ENCODE results near the gene ZNF598.

Gene ZNF598

DNA sequence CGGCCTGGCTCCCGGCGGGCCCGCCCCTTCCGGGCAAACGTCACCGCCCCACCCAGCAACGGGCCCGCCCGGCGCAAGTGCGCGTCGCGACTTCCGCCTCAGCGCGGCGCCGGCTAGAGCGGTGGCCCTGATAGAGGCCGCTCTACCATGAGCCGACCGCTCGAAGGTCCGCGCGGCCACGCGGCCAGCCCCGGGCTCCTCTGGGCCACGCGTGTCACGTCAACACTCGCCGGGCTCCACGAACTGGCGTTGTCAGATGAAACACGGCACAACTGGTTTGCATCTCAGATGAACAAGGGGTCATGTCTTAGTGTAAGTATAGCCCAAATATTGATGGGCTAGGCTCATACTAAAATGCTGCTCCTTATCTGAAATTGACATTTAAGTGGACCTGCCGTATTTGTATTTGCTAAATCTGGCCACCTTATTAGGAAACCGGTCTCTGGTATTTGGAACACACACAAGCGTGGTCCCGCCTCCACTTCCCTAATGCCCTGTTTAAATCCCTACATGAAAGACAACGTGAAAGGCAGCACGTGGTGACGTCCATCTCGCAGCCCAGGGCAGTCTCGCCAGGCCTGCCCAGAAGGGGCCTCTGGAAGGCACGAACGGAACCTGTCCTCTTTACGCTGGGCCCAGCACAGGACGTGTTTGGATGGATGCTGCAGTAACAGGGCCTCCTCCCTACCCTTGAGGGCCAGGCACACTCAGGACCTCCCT, at the start of gene ZNF598:
ZNF598 (minus strand) TSS at position 31 of the 720 bp plus-strand sequence.
- DNase-seq: peak; percentile 55

DNA sequence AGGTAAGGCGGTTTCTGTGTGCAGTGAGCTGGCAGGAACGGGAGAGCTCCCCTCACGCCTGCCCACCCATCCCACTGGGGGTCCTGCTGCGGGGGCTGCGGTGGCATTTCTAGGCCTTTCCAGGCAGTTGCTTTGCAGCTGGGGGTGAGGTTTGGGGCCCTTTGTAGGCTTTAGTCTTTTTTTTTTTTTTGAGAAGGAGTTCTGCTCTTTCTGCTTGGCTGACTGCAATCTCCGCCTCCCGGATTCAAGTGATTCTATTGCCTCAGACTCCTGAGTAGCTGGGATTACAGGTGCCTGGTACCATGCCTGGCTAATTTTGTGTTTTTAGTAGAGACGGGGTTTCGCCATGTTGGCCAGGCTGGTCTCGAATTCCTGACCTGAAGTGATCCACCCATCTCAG, 49.3 kb upstream of the ZNF598 start:
- no peak for DNase-seq

DNA sequence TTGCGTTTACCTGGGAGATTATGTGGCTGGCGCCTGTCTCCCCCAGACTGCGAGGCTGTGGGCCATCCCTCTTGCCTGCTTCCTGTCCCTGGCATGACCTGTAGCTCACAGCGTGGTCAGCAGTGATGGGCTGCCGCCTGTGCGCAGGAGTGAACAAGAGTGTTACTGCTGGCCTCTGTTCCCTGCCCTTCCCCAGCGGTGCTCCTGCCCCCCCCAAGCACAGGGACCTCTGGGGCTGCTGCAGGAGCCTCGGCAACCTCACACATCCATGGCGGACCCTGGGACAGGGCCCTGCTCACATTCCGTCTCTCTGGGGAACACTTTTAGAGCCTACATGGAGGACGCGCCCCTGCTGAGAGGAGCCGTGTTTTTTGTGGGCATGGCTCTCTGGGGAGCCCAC, 48.8 kb upstream of the ZNF598 start:
- DNase-seq: no peak

DNA sequence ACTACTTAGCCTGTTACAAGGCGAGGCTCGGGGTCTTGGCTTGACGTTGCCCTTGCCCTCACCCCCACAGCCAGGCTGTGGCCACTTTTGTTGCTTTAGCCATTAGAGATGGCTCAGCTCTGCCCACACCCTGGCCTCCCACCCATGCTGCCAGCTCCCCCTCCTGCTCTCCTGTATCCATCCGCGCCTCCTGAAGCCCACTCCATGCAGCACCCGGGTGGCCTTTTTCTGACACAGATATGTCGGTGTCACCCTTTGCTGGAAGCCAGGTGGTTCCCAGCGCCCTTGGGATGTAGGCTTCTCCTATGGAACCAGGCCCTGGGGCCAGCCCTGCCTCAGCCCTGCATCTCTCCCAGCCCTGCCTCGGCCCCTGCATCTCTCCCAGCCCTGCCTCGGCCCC, 47.8 kb upstream of the ZNF598 start:
- no peak for DNase-seq

DNA sequence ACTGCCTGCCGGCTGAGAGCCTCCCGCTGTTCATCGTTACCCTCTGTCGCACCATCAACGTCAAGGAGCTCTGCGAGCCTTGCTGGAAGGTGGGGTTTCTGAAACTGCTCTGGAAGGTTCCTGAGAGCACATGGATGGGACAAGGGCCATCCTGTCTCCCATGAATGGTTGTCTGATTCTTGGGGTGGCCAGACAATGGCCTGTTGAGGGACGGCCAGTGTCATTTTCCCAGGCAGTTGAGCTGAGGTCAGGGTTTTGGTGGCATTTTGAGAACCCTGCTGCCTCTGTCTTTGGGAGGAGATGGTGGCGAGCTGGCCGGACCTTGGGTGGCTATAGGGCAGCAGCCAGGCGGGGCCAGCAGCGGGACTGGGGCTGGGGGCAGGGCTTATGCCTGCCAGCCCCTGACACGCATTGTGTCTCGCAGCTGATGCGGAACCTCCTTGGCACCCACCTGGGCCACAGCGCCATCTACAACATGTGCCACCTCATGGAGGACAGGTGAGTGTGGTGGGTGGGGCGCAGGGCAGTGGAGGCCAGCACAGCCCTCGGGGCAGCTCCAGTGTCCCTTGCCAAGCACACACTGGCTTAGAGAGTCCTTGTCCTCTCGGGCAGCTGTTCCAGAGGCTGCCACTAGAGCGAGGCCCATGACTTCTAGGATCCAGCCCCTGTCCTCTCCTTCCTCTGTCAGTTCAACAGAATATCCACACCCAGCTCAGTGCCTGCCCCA, 47.2 kb upstream of the ZNF598 start:
- DNase-seq: no peak

DNA sequence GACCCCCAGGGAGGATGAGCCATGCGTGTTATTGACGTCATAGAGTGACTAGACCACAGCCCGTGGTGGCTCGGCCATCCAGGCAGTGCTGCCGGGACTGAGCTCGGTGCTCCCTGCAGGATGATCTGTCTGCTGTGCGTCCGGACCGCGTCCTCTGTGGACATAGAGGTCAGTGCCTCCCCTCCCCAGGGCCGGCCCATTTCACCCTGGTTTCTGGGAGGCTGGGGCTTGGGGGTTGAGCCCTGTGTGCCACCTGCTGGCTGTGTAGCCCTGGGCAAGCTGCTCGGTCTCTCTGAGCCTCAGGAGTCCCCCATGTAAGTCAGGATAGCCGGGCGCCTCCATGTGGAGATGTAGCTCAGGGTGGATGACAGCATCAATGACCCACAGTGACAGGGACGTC, 46.5 kb upstream of the ZNF598 start:
- DNase-seq: no peak

DNA sequence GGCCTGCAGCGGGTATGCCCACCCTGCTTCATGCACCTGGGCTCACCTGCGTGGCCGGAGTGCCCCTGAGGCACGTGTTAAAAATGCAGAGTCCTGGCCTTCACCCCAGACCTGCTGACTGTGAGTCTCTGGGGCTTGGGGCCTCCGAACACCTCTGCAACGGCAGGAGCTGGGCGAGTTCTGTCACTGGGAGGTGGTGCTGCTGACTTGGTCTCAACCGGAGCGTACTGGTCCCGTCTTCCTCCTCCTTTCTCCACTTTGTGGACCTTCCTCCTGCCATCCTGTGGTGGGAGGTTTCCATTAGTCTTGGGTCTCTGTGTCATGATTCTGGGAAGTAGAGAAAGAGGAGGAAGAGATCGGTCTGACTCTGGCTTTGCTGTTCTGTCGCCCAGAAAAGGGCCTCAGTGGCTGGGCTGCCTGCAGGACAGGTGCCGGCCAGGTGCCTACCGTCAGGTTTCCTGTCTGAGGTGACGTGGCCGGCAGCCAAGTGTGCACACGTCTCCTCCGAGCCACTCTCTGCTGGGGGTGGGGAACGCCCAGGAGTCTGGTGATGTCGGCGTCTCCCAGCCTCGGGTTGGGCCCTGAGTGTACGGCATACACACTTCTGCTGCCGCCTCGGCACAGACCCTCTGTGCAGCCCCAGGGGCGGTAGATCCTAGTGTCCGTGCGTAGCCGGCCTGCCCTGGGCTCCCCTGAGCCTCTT, 45.1 kb upstream of the ZNF598 start:
- no peak for DNase-seq

DNA sequence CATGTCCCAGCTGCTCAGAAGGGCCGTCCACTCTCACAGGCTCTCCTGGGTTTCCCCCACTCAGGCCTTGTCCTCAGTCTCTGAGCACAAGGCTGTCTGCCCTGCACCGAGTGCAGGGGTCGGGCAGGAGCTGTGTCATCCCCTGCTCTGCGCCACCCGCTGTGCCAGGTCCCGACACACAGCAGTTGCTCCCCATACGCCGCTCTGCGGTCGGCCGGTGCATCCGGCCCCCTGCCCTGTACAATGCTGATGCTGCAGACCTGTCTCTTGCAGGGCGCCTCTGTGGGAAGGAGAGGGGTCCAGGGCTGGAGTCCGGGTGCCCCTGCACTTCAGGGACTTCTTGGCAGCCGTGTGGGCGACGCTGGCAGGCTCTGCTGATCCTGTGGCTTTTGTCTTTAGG, 44.3 kb upstream of the ZNF598 start:
- DNase-seq: no peak

DNA sequence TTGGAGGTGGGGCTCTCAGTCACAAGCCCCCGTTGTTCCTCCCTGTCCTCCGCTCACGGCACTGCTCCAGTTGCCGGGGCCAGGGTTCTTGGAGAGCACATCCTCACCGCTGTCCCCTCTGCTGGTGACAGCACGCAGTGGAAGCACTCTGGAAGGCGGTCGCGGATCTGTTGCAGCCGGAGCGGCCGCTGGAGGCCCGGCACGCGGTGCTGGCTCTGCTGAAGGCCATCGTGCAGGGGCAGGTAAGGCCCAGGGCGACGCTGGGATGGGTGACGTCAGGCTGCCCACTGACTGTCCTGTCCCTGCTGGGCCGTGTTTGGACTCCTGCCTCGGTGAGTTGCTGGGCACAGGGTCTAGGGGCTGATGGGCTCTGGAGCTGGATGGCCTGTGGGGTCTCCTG, 43.6 kb upstream of the ZNF598 start:
- DNase-seq: no peak

DNA sequence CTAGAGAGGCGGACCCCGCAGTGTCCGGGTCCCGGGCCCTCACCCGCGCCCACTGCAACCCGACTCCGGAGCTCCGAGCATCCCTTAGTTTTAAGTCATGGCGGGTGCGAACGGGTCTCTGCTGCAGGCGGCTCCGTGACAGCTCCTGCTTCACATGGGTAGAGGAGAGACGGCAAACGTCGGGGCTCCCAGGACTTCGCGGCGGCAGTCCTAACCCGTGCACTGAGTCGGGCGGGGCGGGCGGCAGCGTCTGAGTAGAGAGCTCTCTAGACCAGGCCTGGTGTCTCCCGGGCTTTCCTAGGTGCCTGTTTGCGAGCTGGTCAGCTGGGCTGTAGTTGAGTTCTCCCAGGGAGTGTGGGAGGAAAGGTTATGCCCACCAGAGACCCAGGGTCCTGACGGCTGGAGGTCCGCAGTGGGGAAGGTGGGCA, 38.5 kb upstream of the ZNF598 start:
- no peak for DNase-seq

DNA sequence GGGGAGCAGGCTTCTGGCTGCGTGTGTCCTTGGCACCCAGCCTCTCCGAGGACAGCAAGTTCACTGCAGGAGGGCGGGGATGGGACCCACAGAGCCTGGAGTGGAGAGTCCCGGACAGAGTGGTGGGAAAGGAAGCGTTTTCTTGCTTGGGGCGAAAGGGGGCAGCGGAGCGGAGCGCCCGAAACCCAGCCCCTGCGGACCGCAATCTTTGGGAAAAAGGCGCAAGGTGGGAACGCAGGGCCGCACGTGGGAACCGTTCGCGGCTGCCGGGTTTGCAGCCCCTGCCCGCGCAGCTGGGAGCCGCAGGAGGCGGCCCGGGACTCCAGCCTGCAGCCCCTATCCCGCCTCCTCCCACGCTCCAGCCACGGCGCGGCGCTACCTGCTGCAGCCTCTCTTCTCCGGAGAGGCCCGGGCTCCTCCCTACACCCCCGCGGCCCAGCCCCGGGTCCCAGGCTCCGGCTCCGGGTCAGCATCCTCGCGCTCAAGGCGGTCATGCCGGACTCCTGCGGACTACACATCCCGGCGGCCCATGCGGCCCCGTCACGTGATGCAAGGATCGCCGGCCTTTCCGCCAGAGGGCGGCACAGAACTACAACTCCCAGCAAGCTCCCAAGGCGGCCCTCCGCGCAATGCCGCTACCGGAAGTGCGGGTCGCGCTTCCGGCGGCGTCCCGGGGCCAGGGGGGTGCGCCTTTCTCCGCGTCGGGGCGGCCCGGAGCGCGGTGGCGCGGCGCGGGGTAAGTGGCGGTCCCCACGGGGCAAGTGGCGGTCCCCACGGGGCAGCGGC, 37.9 kb upstream of the ZNF598 start, which contains the start of the genes NTHL1 and TSC2:
NTHL1 (minus strand) TSS at position 505 of the 786 bp plus-strand sequence; CDS start at position 494, 11 bp downstream.
TSC2 (plus strand) TSS at position 656 of the 786 bp plus-strand sequence. CDS start 631 bp downstream, outside the sequence.
- peak; percentile 87 for DNase-seq

DNA sequence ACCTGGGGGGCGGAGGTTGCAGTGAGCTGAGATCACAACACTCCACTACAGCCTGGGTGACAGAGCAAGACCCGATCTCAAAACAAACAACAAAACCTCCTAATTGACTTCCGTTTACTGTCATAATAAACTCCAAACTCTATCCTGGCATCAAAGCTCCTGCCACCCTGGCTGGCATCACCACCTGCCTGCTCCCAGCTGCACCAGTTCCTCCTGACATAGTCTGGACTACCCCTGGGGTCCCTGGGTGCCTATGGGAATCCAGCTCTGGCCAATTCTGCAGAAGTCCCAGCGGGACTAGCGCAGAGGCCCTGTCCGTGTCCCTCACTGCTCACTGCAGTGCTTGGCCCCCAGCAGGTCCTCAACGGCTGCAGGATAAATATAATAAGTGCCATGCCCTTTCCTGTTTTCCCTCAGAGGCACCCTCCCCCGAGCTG, 37.3 kb upstream of the ZNF598 start:
- no peak for DNase-seq

DNA sequence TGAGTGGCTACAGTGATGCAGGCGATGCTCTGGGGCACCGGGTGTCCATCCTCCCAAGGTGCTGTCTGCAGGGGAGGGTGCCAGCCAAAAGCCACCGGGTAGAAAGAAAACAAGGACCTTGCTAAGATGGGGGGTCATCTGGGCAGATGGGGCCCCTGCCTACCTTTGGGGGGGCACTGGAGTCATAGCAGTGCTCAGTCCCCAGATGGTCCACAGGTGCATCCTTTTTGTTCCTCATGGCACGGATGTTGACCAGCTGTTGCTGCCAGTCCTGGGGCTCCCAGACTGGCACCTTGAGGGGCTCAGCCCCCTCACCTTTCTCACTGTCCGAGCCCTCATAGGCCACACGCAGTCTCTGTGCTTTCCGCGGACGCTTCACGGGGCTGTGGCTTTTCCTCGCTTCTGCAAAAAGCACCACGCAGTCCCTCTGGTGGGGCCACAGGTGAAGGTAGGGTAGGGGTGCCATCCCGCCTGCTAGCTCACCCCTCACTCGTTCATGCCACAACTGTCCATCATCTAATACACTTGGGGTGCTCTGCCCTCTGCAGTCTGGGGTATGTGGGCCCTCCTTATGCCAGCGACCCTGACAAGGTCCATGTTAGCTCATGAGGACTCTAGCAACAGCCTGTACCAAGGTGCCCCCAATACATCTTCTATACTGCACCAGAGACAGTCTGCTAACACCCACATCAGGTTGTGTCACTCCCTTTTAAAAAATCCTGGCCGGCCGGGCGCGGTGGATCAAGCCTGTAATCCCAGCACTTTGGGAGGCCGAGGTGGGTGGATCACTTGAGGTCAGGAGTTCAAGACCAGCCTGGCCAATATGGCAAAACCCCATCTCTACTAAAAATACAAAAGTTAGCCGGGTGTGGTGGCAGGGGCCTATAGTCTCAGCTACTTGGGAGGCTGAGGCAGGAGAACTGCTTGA, 36.6 kb upstream of the ZNF598 start:
- DNase-seq: no peak

DNA sequence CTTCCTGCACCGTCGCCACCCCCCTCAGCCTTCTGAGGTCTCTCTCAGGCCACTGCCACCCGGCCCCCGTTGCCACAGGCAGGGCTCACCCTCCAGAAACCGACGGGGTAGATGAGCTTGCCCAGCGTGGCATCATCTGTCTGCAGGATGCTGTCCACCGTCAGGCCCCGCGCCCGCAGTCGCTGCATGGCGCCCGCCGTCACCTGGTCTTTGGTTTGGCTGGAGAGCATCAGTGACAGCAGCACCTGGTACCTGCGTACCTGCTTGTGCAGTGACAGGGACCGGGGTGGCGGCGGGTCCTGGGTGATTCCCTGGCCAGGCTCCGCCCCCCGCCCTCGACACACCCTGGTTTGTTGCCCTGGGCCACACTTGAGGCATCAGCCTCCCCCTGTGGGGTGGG, 34.9 kb upstream of the ZNF598 start:
- DNase-seq: no peak

DNA sequence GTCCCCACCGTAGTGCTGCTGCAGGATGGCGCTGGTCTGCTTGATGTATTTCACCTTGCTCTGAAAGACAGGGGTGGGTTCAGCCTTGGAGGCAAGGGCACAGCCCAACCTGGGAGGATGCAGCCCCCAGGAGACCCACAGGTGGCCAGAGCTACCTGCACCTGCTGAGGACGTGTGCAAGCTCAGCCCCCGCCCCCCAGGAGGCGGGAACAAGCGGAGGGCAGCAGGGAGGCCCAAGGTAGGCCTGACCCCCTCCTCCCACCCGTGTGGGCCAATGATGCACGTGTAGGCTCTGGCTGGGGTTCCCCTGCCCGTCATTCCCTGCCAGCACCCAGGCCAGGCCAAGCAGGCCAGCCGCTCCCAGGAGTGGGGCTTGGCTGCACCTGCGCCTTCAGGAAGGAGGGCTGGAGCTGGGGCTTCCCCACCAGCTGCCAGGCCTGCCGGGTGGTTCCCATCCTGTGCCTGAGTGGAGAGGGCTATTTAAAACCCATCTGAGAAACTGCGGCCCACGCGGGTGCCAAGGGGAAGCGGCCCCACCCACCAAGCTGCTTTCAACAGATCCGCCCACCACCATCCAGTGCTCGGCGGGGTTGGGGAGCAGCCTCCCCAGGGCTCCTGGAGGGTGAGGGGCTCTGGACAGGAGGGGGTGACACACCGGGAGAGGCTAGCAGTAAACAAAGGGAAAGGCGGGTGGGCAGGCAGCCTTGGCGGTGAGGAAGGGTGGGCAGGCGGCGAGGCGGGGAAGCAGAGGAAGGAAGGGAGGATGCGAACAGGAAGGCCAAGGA, 34.2 kb upstream of the ZNF598 start:
- DNase-seq: no peak

DNA sequence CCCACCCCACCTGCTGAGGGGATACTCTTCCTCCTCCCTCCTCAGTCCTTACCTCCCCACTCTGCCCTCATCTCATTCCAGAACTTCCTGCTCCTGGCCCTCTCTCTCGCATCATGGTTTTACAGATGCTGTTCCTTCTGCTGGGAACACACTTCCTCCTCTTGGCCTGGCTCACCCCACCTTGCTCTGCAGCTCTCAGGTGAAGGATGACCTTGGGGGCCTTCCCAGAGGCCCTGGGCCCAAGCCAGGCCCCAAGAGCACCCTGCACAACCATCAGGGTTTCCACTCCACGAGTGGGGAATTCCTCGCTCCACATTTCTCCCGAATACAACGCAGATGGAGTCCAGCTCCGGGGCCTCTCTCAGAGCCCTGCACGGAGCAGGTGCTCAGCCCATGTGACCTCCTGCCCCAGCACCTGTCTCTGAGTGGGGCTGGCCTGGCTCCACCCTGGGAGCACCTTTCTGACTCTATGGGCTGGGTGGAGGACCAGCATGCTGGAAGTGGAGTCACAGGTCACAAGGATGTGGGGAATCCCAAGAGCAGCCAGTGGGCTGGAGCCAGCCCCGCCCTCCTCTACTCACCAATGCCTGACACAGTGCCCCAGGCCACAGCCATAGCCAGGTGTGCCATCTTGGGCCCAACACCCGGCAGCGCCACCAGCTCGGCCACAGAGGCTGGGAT, 33.5 kb upstream of the ZNF598 start:
- DNase-seq: no peak

DNA sequence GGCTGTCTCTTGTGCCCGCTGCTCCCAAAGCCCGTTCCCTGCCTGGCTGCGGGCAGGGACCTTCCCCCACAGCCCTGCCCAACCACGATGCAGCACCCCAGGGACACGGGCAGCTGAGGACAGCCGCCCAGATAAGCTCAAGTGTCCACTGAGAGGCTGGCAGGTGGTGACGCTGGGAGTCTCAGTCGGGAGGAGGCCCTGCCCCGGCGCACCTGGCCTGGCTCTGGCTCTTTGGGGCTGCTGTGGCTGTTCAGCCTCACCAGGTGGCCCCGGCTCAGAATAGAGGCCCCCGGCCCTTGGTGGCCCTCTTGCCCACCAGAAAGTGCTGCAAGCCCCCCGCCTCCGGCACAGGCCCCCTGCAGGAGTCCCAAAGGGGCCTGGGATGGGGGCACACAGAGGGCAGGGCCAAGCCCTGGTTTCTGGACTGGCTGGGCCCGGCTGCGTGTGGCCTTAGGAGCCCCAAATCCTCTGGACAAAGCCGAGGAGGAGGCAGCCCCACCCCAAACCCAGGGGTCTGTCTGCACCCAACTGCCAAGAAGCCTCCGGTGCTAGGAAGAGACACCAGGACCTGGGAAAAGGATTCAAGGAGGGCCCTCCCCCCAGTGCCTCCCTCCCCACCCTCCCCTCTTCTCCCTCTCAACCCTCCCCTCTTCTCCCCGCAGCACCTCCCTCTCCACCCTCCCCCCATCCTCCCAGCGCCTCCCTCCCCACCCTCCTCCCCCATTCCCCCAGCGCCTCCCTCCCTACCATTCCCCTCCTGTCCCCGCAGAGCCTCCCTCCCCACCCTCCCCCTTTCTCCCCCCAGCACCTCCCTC, 32.8 kb upstream of the ZNF598 start:
- DNase-seq: no peak

DNA sequence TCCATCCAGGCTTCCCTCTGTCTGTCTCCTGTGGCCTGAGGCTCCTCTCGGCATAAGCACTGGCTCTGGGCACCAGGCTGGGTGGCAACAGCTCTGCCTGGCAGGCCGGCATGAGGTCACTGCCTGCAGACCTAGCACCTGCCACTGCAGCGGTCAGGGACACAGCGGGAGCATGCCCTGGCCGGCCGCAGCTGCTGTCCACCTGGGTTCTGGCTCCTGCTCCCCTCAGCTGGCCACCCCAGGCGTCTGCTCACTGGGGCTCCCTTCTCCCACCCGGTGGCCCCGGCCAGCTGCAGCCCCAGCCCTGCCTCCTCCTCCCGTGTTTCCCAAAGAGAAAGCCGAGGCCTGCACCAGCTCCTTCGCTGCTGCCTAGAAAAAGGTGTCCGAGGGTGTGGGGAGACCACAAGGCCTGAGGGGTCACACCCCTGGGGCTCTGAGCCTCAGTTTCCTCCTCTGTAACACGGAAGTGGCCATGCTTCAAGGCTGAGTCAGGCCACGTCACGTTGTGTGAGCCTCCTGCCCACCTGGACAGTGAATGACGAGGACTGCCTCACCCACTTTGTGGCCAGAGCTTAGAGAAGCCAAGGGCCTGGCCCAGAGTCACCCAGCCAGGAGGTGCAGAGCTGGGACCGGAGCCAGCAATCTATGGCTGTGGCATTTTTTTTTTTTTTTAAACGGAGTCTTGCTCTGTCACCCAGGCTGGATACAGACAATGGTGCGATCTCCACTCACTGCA, 31.3 kb upstream of the ZNF598 start:
- DNase-seq: no peak

All from GF-D8 (cell line).